GM12865 (cell line): ENCODE results near the gene PRR27.

Experiments
- DNase-seq: peaks from one replicate; pipeline ENCODE4 v3.0.0; 2010; ENCODE audit warnings: low read depth
- H3K4me3 ChIP-seq: 2 replicates; pipeline ENCODE4 v1.5.1; 2011; ENCODE audit warnings: mild to moderate bottlenecking, low read depth, low read length, control low read depth
- TF ChIP-seq, protein P1 (sequence below): IDR thresholded peaks from 2 replicates; pipeline ENCODE4 v1.5.1; 2011; ENCODE audit warnings: low read length, control low read depth, low read depth, inconsistent platforms; ENCODE audit not compliant: insufficient read depth; ENCODE audit errors: missing control alignments

The PRR27 gene

DNA sequence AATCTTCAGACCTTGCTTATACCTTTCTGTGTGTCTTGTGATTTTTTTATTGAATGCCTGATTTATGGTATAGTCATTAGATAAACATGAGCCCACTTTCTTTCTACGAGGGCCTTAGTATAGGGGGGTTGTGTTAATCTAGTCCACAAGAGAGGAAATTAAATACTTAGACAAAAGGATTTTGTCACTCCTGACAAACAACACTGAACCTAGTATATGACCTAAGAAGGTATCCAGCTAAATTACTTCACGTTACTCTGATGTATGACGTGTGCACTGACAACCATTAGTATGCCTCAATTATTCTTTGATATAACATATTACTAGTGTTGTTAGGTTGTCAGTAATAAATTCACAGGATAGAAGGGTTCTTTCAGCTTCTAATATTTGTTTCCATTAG lies 2.8 kb upstream of the PRR27 start:
- DNase-seq, result no peak
- TF ChIP-seq, protein P1, sequence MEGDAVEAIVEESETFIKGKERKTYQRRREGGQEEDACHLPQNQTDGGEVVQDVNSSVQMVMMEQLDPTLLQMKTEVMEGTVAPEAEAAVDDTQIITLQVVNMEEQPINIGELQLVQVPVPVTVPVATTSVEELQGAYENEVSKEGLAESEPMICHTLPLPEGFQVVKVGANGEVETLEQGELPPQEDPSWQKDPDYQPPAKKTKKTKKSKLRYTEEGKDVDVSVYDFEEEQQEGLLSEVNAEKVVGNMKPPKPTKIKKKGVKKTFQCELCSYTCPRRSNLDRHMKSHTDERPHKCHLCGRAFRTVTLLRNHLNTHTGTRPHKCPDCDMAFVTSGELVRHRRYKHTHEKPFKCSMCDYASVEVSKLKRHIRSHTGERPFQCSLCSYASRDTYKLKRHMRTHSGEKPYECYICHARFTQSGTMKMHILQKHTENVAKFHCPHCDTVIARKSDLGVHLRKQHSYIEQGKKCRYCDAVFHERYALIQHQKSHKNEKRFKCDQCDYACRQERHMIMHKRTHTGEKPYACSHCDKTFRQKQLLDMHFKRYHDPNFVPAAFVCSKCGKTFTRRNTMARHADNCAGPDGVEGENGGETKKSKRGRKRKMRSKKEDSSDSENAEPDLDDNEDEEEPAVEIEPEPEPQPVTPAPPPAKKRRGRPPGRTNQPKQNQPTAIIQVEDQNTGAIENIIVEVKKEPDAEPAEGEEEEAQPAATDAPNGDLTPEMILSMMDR, result no peak

DNA sequence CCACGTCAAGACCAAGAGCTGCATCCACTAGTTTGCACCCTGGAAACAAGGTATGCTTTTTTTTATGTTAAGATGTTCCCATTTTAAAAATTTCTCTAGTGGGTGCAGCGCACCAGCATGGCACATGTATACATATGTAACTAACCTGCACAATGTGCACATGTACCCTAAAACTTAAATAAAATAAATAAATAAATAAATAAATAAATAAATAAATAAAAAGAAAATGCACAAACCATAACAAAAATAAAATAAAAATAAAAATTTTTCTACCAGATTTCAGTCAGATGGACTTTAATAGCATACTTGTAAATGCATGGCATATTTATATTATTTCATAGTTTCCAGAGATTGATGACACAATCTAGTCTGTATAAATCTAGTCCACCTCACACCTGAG lies 1.9 kb upstream of the PRR27 start:
- H3K4me3 ChIP-seq, result no peak overlapping the region
- DNase-seq, result no peak
- TF ChIP-seq, protein P1, result no peak

More for the DNA sequence above, 2.8 kb upstream of the PRR27 start:
- no peak overlapping the region for H3K4me3 ChIP-seq

DNA sequence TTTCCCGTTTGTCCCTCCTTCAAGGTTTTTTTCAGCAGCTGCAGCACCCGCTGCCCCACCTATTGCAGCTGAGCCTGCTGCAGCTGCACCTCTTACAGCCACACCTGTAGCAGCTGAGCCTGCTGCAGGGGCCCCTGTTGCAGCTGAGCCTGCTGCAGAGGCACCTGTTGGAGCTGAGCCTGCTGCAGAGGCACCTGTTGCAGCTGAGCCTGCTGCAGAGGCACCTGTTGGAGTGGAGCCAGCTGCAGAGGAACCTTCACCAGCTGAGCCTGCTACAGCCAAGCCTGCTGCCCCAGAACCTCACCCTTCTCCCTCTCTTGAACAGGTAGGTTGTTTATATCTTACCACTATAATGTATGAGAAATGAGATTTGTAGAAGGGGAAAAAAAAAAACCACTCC lies 4.5 kb downstream of the PRR27 start:
- peak; percentile 0 for DNase-seq
- no peak overlapping the region for H3K4me3 ChIP-seq
- TF ChIP-seq, protein P1, result no peak

DNA sequence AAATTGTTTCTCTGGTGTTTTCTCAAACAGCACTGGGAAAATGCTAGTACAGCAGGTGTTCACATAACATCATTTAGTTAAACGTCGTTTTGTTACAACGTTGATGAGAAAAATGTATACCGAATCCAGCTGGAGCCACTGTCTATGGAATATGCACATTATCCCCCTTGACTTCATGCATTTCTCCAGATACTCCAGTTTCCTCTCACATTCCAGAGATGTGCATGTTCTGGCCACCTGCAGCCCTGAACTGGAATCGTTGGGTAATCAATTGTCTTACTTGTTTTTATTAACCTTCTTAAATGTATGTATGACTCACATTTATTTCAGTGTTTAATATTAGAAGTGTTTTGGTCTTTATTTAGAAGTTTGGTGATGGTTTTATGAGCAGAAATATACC lies 23.1 kb downstream of the PRR27 start:
- TF ChIP-seq, protein P1, result no peak
- H3K4me3 ChIP-seq, result no peak overlapping the region
- DNase-seq, result no peak

DNA sequence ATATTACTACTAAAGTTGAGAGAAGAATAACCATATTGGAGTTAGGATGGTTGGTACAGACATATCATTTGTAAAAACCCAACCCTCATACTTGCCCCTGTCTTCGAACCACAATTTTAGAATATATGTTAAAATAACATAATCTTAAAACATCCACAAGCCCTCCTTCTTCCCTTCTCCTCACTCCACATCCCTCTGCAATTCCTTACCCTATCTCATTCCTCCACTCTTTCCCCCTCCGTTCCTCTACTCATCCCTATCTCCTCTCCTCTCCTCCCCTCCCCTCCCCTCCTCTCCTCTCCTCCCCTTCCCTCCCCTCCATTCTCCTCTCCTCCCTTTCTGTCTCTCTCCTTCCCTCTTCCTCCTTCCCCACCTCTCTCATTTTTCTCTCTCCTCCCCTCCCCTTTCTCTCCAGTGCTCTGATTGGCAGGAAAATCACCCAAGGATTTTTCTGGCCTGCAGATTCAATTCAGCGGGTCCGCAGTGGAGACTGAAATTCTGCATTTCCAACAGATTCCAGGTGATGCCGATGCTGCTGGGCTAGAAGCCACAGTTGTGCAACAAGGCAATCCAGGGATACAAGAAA lies 24.1 kb downstream of the PRR27 start:
- DNase-seq, result no peak
- no peak overlapping the region for H3K4me3 ChIP-seq
- TF ChIP-seq, protein P1, result no peak

DNA sequence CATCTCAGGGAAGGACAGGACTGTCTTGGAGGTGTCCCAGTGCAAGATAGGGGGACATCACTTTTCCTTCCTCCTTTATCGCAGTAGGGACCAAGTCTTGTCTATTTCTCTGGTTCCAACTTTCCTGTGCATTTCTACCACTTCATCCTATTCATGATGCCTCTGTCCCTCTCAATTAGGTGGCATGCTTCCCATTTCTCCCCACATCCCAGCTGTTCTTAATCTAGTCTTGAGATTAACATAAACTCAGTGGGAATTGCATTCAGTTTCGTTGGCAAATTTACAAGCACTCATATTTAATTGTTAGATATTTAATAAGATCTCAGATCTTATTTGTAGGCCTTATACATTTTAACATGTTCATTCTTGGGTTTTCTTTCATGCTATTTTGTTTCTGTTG lies 25.8 kb downstream of the PRR27 start:
- no peak overlapping the region for H3K4me3 ChIP-seq
- TF ChIP-seq, protein P1, result no peak
- no peak for DNase-seq

DNA sequence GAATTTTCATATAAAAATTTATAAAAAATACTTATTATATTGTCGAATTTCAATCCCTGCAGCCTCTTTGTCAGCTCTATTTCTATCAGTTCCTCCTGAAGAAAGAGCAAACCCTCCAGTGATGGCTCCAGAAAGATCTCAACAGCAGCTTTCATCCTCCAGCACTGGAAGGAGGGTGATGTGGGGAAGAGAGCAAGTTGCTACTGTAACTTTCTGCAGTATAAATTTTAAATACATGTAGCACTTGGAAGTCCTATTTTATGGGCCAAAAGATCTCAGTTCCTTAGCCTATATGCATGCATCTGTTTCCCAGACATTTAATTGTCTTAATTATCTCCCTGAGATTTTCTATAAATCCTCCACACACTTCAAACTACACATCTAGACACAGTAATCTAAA lies 27.8 kb downstream of the PRR27 start:
- no peak for DNase-seq
- no peak overlapping the region for H3K4me3 ChIP-seq
- TF ChIP-seq, protein P1, result no peak
